Measurements from ENCODE around the gene NAPA.

The NAPA gene

DNA sequence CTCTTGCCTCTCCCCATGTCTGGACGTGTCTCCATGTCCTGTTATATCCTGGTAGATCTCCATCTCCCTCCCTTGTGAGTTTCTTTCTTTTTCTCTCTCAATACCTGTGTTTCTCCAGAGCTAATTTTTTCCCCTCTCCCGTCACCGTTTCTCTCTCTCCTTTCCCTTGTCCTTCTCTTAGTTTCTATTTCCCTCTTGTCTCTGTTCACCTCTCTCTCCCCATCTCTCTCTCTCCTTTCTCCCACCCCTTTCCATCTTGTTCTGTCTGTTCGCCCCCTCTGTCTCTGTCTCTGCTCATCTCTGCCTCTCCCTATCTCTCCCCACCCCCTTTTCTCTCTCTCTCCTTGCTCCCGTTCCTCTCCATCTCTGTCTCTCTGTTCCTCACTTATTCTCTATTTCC is 56.2 kb downstream of the NAPA start:
- DNase-seq (no peak), ATAC-seq (no peak)

- ATAC-seq = peak; percentile 26
These were observed 58.0 kb downstream of the NAPA start for GRCh38 chr19:47456721-47457474.

GRCh38 chr19:47450478-47450877 is 64.4 kb downstream of the NAPA start:
- no peak for DNase-seq

More at GRCh38 chr19:47456721-47457474, 58.0 kb downstream of the NAPA start:
- DNase-seq = no peak

DNA sequence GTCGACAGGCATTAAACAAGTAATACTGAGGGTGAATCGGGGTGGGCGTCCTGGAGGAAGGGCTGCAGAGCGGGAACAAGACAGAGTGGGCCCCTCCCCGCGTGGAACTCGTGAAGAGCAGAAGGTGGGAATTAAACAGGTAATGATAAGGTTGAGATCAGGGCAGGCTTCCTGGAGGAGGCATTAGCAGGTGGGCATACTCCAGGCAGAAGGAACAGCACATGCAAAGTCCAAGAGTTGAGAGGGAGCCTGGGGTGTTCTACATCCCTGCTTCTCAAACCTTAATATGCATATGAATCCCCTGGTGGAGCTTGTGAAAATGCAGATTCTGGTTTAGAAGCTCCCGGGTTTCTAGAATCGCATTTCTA is 66.5 kb downstream of the NAPA start:
- ATAC-seq = no peak
- no peak for DNase-seq

More at GRCh38 chr19:47450478-47450877, 64.4 kb downstream of the NAPA start:
- ATAC-seq = no peak

GRCh38 chr19:47447470-47448359 is 67.1 kb downstream of the NAPA start:
- peak; percentile 75 for DNase-seq
- ATAC-seq = peak; percentile 74

DNA sequence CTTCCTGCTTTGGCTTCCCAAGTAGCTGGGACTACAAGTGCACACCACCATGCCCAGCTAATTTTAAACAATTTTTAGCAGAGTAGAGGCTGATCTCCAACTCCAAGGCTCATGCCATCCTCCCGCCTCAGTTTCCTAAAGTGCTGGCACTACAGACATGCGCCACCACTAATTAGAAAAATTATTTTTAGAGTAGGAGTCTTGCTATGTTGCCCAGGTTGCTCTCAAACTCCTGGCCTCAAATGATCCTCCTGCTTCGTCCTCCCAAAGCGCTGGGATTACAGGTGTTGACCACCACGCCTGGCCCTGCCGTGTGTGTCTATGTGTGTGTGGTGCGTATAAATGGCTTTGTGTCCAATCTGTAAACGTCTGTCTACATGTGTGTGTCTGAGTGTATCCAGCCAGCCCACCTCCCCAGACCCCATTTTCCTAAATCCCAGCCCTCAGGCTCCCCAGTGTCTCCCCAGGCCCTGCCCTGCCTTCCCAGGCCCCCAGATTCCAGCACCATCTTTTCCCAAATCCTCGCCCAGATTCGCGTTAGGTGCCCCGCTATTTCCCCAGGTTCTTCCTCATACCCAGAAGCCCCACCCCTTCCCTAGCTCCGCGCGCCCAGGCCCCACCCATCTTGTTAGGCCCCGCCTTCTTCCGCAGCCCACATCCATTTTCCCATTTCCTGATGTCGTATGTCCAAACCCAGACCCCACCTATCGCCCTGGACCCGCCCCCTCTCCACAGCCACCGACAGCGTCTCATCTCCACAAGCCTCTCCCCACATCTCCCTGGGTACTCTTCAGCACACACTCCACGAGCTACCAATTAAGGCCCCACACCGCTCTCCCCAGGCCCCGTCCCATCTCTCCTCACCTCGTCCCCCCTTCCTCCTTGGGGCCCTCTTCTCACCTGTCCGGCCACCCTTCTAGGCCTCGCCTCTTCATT is 68.1 kb downstream of the NAPA start:
- ATAC-seq (peak; percentile 50), DNase-seq (peak; percentile 58)

DNA sequence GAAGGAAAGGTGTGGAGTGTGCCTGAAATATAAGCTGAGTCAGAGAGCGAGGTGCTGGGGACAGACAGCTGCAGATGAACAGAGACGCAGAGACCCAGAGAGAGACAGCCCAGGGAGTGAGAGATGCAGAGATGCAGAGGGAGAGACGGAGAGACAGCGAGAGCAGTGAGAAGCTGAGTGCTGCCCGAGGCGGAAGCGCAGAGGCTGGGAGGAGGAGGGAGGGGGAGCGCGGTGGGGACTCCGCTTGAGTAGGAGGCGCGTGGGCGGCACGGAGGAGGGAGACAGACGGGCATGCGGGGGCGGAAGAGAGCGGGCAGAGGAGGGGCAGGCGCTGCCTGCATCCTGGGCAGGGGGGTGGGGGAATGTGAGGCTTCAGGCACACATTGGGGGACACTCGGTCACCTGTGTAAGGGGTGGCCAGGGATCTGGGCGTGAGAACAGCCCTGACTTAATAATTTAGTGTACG is 68.9 kb downstream of the NAPA start:
- ATAC-seq = no peak
- peak; percentile 47 for DNase-seq

DNA sequence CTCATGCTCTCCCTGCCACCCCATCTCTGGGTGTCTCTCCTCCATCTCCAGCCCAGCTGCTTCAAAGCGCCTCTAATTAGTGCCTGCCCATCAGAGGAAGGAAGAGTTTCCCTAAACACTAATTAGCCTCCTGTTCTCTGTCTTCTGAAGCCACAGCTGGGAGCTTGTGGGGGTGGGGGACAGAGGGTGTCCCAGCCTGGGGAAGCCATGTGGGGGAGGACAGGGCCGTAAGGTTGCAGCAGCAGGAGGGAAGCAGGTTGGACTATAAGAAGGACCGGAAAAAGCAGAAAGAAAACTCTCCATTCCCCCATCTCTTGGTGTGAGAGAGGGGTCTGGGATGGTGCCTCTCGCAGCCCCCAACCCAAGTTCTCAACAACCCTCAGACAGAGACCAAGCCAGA is 69.3 kb downstream of the NAPA start:
- ATAC-seq (no peak), DNase-seq (no peak)

DNA sequence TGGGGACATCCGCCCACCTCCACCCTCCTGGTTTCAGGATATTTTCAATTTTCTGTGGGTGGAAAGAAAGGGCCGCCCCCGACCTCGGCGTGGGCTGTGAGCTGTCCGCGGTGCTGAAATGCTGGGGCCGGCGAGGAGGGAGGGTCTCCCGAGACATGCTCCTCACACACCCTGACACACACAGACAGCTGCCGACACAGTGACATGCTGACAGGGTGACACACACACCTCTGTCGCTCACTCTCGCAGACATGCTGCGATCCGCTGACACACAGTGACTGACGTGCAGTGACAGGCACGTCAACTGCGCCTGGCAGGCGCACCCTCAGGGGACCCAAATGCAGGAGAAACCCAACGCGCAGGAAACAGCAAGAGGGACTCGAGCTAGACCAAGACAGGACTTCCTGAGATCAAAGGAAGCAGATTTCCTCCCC is 70.5 kb downstream of the NAPA start:
- no peak for ATAC-seq
- DNase-seq = no peak

- ATAC-seq = no peak
- no peak for DNase-seq
These were observed 71.5 kb downstream of the NAPA start for GRCh38 chr19:47443331-47443730.

DNA sequence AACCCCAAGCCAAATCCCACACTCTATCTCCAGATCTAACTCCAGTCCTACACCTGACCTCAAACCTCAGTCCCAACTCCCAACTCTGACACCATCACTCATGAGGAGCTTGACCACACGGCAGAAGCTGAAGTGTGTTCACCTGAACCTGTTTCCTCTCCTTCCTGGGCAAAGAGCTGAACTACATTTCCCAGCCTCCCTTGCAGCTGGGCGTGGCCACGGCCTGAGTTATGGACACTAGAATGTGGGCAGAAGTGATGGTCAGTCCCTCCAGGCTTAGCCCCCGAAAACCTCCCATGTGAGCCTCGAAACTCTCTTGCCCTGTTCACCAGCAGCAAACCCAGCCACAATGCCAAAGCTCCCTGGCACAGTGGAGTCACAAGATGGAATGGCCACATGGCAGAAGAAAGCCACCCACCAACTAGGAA is 76.1 kb downstream of the NAPA start:
- ATAC-seq = no peak
- DNase-seq = no peak

Data from stimulated activated naive CD8-positive, alpha-beta T cell treated with anti-CD3 and anti-CD28 coated beads, Interleukin-15, Interleukin-2, amounts not matched to agents 100 U/mL and 50 U/mL, for 24 hours (primary cell).